ENCODE measurements around the gene TIMM8B. TPM values are rescaled to one million over a fixed set of nuclear protein-coding genes. Genes with fewer than 3 reads are reported as not detected.

TIMM8B gene
- total and polyA plus RNA-seq, 9 of the 15 experiments (the other 6 are each of a cell fraction or from before 2014, with no cell fraction given) = 95.8 to 338 (median 145) TPM

GRCh38 chr11:112085822-112086421 lies 634 bp downstream of the TIMM8B start (continued):
- TF ChIP-seq FOXP4 (CRISPR knock-in tag; IDR thresholded peaks at IDR 0.05; ENCODE audit: borderline replicate concordance) (no peak), THRB (CRISPR knock-in tag; conservative IDR thresholded peaks at IDR 0.05) (0 out of 2 replicates have a peak, but pooled peaks have one; percentile 3), ZNF324 (CRISPR knock-in tag; IDR thresholded peaks at IDR 0.05) (no peak), KLF6 (CRISPR knock-in tag; IDR thresholded peaks at IDR 0.05; ENCODE audit: borderline replicate concordance) (no peak), ARID4B (CRISPR knock-in tag; IDR thresholded peaks at IDR 0.05) (no peak), KDM4B (IDR thresholded peaks at IDR 0.05; ENCODE audit: borderline replicate concordance in 2 of 2, low read depth in 1 of 2) (no peak), HMGN3 (IDR thresholded peaks at IDR 0.05; ENCODE audit: borderline replicate concordance, extremely low read depth, insufficient read length, low read depth, low read length) (no peak), HDAC8 (tag; IDR thresholded peaks at IDR 0.05) (no peak), SIN3B (IDR thresholded peaks at IDR 0.05; ENCODE audit: low read depth) (no peak), ZBTB2 (IDR thresholded peaks at IDR 0.05) (no peak), USF2 (CRISPR knock-in tag; IDR thresholded peaks at IDR 0.05) (peak; percentile 70), SMC3 (conservative IDR thresholded peaks at IDR 0.05; ENCODE audit: insufficient read depth, low read depth, low read length) (no peak), PATZ1 (CRISPR knock-in tag; IDR thresholded peaks at IDR 0.05; ENCODE audit: borderline replicate concordance) (no peak), TSC22D4 (tag; IDR thresholded peaks at IDR 0.05) (no peak)
